ENCODE data around the gene MAP4K4.

The MAP4K4 gene

GRCh38 chr2:101697124-101698013 lies at the start of gene MAP4K4:
Gene MAP4K4, plus strand, starts transcription at chr2:101697707. Its CDS starts 374 bp downstream, at chr2:101698081.
- DNase-seq (ENCODE audit: low read depth) = no peak

GRCh38 chr2:101653469-101653868 lies 44.0 kb upstream of the MAP4K4 start:
- DNase-seq (ENCODE audit: low read depth) = no peak

- DNase-seq (ENCODE audit: low read depth) = no peak
Observed at GRCh38 chr2:101655702-101656422, 41.6 kb upstream of the MAP4K4 start.

- DNase-seq (ENCODE audit: low read depth) = no peak
Observed at GRCh38 chr2:101657787-101658186, 39.7 kb upstream of the MAP4K4 start.

- no peak for DNase-seq (ENCODE audit: low read depth)
Observed at GRCh38 chr2:101658387-101658786, 39.1 kb upstream of the MAP4K4 start.

- DNase-seq (ENCODE audit: low read depth) = no peak
Observed at GRCh38 chr2:101665312-101665711, 32.2 kb upstream of the MAP4K4 start.

GRCh38 chr2:101667823-101668222 lies 29.7 kb upstream of the MAP4K4 start:
- DNase-seq (ENCODE audit: low read depth) = no peak

GRCh38 chr2:101672047-101672446 lies 25.5 kb upstream of the MAP4K4 start:
- no peak for DNase-seq (ENCODE audit: low read depth)

GRCh38 chr2:101673920-101674319 lies 23.6 kb upstream of the MAP4K4 start:
- DNase-seq (ENCODE audit: low read depth) = no peak

GRCh38 chr2:101675512-101675911 lies 22.0 kb upstream of the MAP4K4 start:
- no peak for DNase-seq (ENCODE audit: low read depth)

- no peak for DNase-seq (ENCODE audit: low read depth)
Observed at GRCh38 chr2:101676674-101677073, 20.8 kb upstream of the MAP4K4 start.

- DNase-seq (ENCODE audit: low read depth) = no peak
Observed at GRCh38 chr2:101677658-101678057, 19.8 kb upstream of the MAP4K4 start.

- DNase-seq (ENCODE audit: low read depth) = no peak
Observed at GRCh38 chr2:101678379-101678778, 19.1 kb upstream of the MAP4K4 start.

- no peak for DNase-seq (ENCODE audit: low read depth)
Observed at GRCh38 chr2:101679037-101679726, 18.3 kb upstream of the MAP4K4 start.

GRCh38 chr2:101679801-101680487 lies 17.6 kb upstream of the MAP4K4 start:
- DNase-seq (ENCODE audit: low read depth) = no peak

GRCh38 chr2:101682311-101682710 lies 15.2 kb upstream of the MAP4K4 start:
- DNase-seq (ENCODE audit: low read depth) = no peak

GRCh38 chr2:101684313-101684712 lies 13.2 kb upstream of the MAP4K4 start:
- no peak for DNase-seq (ENCODE audit: low read depth)

GRCh38 chr2:101688261-101688660 lies 9.2 kb upstream of the MAP4K4 start:
- DNase-seq (ENCODE audit: low read depth) = no peak

- no peak for DNase-seq (ENCODE audit: low read depth)
Observed at GRCh38 chr2:101689114-101689825, 8.2 kb upstream of the MAP4K4 start.

- no peak for DNase-seq (ENCODE audit: low read depth)
Observed at GRCh38 chr2:101690547-101691152, 6.9 kb upstream of the MAP4K4 start.

GRCh38 chr2:101692041-101692440 lies 5.5 kb upstream of the MAP4K4 start:
- no peak for DNase-seq (ENCODE audit: low read depth)
